HL-60 (cell line): ENCODE measurements around the gene SBNO2.
A peak's percentile ranks its signal among the peaks of the same experiment; 100 is the strongest.

Source experiments
- DNase-seq, 2 experiments: peaks; one replicate each; pipeline ENCODE4 v3.0.0-alpha.2; 2010 to 2020; ENCODE audit warnings: low read depth in 1 of 2, low spot score in 1 of 2
- H3K27ac ChIP-seq: fragments of 250-450 bp; sonication (Bioruptor Pico); replicated peaks from 2 replicates; pipeline ENCODE4 v1.5.1; 2020; ENCODE audit warnings: mild to moderate bottlenecking, moderate library complexity
- H3K27me3 ChIP-seq: fragments of 250-450 bp; sonication (Bioruptor Pico); 2 replicates; pipeline ENCODE4 v1.5.1; 2021; ENCODE audit warnings: mild to moderate bottlenecking, moderate library complexity; ENCODE audit not compliant: insufficient read depth, poor library complexity, severe bottlenecking
- H3K4me3 ChIP-seq: replicated peaks from 2 replicates; pipeline ENCODE4 v1.5.1; 2011; ENCODE audit warnings: mild to moderate bottlenecking, control low read depth, low read length; ENCODE audit not compliant: insufficient read depth
- GABPA ChIP-seq: IDR thresholded peaks from 2 replicates; pipeline ENCODE4 v1.6.1; 2012; ENCODE audit warnings: low read depth
- POLR2AphosphoS5 ChIP-seq: IDR thresholded peaks from 2 replicates; pipeline ENCODE4 v1.6.1; 2012; ENCODE audit warnings: low read depth
- REST ChIP-seq: IDR thresholded peaks from 2 replicates; pipeline ENCODE4 v1.6.1; 2012; ENCODE audit warnings: low read depth; ENCODE audit not compliant: insufficient replicate concordance
- SPI1 ChIP-seq: IDR thresholded peaks from 2 replicates; pipeline ENCODE4 v1.6.1; 2012; ENCODE audit warnings: low read depth, mild to moderate bottlenecking, borderline replicate concordance
- TF ChIP-seq, protein P1 (sequence below): IDR thresholded peaks from one replicate; pipeline ENCODE4 v1.5.1; 2011; ENCODE audit warnings: low read length, control low read depth, inconsistent platforms; ENCODE audit not compliant: insufficient read depth

SBNO2 gene

GRCh38 chr19:1076046-1076386, 98.1 kb downstream of the SBNO2 start:
- 0 out of 2 replicates have a peak overlapping the region, but pooled peaks have one; percentile 13 for H3K27ac ChIP-seq
- no peak overlapping the region for H3K4me3 ChIP-seq
- TF ChIP-seq POLR2AphosphoS5 (no peak), SPI1 (no peak), GABPA (no peak), REST (no peak)
- TF ChIP-seq, protein P1, sequence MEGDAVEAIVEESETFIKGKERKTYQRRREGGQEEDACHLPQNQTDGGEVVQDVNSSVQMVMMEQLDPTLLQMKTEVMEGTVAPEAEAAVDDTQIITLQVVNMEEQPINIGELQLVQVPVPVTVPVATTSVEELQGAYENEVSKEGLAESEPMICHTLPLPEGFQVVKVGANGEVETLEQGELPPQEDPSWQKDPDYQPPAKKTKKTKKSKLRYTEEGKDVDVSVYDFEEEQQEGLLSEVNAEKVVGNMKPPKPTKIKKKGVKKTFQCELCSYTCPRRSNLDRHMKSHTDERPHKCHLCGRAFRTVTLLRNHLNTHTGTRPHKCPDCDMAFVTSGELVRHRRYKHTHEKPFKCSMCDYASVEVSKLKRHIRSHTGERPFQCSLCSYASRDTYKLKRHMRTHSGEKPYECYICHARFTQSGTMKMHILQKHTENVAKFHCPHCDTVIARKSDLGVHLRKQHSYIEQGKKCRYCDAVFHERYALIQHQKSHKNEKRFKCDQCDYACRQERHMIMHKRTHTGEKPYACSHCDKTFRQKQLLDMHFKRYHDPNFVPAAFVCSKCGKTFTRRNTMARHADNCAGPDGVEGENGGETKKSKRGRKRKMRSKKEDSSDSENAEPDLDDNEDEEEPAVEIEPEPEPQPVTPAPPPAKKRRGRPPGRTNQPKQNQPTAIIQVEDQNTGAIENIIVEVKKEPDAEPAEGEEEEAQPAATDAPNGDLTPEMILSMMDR: no peak
- DNase-seq: no peak
- no peaks in the 10 kb centered on the region for H3K27me3 ChIP-seq

DNA sequence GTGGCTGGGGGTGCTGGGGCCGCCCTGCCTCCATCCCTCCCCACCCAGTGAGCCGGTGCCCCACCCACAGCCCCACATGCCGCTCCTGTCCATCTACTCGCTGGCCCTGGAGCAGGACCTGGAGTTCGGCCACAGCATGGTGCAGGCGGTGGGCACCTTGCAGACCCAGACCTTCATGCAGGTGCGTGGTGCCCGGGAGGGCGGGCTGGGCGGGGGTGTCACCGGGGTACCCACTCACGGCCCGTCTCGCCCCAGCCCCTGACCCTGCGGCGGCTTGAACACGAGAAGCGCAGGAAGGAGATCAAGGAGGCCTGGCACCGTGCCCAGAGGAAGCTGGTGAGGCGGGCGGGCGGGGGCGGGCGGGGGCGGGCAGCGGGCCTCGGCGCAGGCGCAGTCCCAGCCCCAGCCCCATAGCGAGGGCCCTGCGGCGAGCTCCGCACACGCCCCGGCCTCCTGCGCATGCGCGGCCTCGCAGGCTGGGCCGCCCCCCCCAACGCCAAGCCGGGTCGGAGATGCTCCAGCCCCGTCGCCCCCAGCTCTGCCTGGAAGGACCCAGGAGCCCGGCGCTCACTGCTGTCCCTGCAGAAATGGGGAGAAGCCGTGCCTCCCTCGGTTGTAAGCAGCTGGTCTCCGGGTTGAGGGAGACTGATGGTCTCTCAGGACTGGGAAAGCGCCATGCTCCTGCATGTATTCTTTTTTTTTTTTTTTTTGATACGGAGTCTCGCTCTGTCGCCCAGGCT, 99.4 kb downstream of the SBNO2 start:
- TF ChIP-seq POLR2AphosphoS5 (no peak), REST (no peak), SPI1 (no peak), GABPA (no peak)
- TF ChIP-seq, protein P1: no peak
- H3K4me3 ChIP-seq: no peak overlapping the region
- peak in 1 of 2 experiments; percentile 90 for DNase-seq
- no peaks in the 10 kb centered on the region for H3K27me3 ChIP-seq
- peak overlapping the region; percentile 46; the same call in 1 of the 2 replicates for H3K27ac ChIP-seq

- Histone ChIP-seq H3K27ac (peak overlapping the region; percentile 46; the same call in 1 of the 2 replicates), H3K27me3 (no peaks in the 10 kb centered on the region), H3K4me3 (no peak overlapping the region)
- TF ChIP-seq GABPA (no peak), REST (no peak), POLR2AphosphoS5 (no peak; the same call in 1 of the 2 replicates), SPI1 (no peak)
- TF ChIP-seq, protein P1: no peak
- no peak for DNase-seq
Measured at GRCh38 chr19:1073956-1074517, 100.0 kb downstream of the SBNO2 start.
